8988T (cell line): Measurements from ENCODE around the gene BORCS8.

ENCODE experiments used
- DNase-seq: peaks from one replicate; pipeline ENCODE4 v3.0.0; 2011

BORCS8 gene

GRCh38 chr19:19213426-19214158 is 21.6 kb upstream of the BORCS8 start:
- DNase-seq: no peak

DNA sequence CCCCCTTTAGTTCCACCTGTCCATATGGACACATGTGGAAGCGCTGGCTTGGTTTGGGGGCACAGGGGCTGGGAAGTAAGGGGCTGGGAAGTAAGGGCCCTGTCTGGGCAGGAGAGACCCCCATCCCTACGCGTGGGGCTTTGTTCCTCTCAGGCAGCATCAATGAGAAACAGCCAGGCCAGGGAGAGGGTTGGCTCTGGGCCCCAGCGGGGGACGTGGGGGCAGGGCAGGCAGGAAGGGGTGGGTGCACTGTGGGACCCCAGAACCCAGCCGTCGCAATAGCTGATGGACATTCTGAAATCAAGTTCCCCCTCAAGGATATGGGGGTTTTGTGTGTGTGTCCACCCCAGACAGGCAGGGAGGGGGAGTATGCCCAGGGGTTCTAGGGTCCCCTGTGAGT is 21.0 kb upstream of the BORCS8 start:
- no peak for DNase-seq

DNA sequence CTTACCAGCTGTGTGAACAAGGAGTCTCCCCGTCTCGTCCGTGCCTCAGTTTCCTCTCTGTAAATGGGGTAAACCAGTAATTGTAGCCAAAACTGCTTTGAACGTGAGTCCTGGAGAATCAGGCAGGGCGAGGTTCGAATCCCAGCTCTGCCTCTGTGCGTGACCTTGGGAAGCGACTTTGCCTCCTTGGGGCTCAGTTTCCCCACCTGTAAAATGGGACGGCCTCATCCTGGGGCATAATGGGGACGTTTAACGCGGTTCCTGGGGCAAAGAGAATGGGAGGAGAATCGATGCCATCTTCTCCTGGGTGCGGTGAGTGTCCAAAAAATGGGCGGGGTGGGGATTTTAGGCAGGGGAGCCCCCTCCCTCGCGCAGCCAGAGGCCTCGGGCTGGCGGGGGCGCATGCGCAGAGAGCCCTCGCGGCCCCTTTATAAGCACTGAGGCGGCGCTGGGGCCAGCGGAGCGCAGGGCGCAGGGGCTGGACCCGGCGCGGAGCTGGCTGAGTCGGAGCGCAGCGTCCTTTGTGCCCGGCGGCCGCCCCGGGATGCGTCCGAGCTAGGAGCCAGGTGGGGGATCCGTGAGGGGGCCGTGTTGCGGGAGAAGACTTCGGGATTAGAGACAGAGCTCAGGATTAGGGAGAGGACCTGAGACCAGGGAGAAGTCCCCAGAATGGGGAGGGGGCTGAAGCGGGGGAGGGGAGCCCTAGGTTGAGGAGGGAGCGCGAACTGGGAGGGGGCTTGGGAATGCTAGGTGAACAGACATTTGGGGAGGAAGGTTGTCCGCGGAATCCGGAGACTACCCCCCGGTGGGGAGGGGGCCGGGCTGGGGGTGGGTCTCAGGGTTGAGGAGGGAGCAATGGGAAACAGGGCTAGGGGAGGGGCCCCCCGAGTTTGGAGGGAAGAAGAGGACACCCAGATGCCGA is 19.8 kb upstream of the BORCS8 start, which contains the start of gene NCAN:
Gene NCAN, plus strand, starts transcription at position 460 of the 922 bp plus-strand sequence. CDS start 4,996 bp downstream, outside the sequence.
- no peak for DNase-seq

- no peak for DNase-seq
Observed at GRCh38 chr19:19209372-19209771, 17.4 kb upstream of the BORCS8 start.

GRCh38 chr19:19207637-19208572 is 16.0 kb upstream of the BORCS8 start:
- no peak for DNase-seq

GRCh38 chr19:19206938-19207337 is 15.0 kb upstream of the BORCS8 start:
- DNase-seq: no peak

DNA sequence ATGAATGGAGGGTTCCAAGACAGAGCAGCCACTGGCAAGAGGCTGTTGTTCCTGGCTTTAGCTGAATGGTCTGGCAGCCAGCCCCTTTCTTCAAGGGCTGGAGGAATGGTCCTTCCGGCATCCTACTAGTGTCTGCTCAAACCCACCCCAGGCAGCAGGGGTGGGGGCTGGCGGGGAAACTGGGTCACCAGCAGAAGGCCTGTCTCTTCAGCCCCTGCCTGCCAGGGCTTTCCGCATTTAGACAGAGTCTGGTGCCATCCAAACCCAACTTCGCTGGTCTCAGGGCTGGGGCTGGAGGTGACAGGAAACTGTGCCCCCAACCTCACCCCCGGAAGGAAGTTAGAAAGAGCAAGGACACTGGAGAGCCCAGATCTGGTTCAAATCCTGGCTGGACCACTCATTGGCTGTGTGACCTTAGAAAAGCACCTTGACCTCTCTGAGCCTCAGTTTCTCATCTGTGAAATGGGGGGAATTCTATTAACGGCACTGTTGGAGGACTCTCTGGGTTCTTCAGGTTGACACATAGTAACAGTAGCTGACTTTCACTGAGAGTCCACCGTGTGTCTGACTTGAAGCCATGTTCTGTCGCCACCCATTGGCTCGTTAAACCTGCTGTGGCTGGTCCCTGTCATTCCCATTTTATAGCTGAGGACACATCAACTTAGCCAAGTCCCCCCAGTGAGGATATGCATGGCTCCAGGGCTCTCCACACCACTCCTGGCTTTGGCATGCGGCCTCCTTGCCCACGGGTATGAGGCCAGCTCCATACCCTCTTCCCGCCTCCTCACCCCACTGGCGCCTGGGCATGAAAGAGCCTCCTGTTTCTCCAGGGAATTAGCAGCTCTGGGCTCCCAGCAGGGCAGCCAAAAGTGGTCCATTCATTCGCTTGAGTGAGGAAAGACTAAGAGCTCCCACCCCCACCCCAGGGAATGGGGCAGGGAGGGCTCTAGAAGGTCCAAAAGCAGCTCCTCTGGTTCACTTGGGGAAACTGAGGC is 13.8 kb upstream of the BORCS8 start:
- DNase-seq: no peak

GRCh38 chr19:19204181-19204580 is 12.2 kb upstream of the BORCS8 start:
- no peak for DNase-seq

GRCh38 chr19:19203012-19203856 is 11.3 kb upstream of the BORCS8 start, which contains the start of gene NR2C2AP:
Gene NR2C2AP (minus strand): TSS chr19:19203414. CDS start chr19:19203060, 354 bp downstream.
- peak; percentile 96 for DNase-seq

DNA sequence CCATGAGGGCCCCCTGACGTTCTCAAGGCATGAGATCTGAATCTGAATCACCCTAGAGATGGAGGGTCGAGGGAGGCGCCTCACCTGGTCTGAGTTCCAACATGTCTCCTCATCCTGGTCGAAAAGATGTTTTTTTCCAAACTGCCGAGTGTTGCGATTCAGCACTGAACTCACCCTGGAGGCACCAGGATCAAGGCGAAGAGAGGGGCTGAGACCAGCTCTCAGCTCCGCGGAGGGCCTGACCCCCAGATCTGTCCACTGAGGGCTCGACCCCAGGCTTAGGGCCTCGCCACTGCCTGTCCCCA is 10.7 kb upstream of the BORCS8 start:
- DNase-seq: no peak

DNA sequence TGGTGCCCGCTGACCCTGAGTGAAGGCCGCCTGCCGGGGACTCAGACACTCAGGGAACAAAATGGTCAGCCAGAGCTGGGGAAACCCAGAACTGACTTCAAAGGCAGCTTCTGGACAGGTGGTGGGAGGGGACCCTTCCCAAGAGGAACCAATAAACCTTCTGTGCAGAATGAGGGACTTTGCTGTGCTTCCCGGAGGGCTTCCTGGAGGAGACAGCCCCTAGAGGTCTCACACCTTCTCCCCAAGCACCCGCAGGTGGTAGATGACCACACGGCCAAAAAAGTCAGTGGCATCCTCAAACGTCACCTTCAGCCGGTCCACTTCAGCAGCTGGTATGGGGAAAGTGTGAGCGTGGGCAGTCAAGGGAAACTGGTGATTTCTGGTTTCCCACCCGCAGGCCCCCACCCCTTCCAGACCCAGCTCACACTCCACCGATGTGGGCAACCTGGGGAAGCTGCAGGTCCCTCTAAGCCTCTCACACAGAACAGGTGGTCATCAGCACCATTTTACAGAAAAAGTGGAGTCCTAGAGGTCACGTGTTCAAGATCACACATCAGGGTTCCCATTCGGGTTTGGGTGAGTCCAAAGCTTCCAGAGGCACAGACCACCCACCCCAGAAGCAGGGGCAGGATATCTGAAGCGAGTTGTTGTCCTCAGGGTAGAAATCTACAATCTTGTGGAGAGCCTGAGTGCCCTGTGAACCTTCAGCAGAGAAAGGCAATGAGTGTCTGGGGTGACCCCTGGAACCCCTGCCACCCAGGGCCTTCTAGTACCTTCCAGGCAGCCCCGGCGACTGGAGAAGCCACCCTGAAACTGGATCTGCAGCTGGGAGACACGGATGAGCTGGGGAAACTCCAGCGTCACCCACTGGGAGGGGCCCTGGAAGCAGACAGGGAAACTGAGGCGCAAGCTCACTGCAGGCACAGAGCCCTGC is 10.0 kb upstream of the BORCS8 start:
- DNase-seq: no peak

GRCh38 chr19:19193926-19194325 is 2.0 kb upstream of the BORCS8 start:
- DNase-seq: no peak

DNA sequence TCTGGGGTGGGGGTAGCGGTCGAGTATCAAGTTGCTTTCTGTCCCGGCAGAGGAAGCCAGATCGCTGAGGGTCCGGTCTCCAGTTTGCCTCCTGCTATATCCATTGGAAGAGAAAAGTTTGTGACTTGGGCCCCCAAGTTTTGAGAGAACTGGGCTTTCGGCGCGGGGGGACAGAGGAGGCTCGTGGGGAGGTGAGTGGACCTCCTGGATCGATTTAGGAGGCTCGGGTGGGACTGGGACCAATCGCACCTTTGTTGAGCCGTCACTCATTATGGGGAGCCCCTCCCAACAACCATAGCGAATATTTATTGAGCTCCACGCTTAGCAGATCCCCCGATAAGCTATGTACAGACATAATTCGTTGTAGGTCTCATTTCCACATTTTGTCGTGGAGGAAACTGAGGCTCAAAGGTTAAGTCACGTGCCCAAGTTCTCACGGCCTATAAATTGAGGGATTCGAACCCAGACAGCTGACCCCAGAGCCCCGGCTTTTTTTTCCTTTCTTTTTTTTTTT is 1.0 kb upstream of the BORCS8 start:
- no peak for DNase-seq

GRCh38 chr19:19191768-19192077 is 229 bp downstream of the BORCS8 start:
- DNase-seq: no peak

- DNase-seq: no peak
Observed at GRCh38 chr19:19186742-19187141, 5.2 kb downstream of the BORCS8 start.

GRCh38 chr19:19185853-19186740 is 5.9 kb downstream of the BORCS8 start:
- DNase-seq: no peak

DNA sequence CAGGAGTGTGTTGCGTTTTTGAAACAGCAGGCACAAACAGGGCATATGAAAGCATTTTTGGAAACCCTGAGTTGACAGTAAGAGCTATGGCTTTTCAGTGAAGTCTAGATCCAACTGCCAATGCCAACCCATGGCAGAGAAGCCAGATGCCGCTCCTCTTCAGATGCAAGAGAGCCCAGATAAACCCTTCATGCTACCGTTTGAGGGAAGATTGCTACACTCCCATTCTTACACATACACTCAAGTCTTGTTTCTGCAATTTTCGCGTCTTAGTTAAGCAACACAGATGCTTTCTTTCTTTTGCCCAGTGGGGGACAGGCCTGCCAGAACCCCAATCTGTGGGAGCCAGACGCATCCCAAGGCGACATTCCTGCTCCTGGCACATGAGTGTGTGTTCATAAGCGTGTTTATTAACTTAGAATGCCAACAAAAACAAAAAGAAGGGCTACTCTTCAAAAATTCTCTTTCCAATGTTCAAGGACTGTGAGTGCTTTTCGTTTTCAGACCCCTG is 10.4 kb downstream of the BORCS8 start:
- DNase-seq: no peak
